ENCODE measurements around the gene G2E3. TPM values are rescaled to one million over a fixed set of nuclear protein-coding genes. Genes with fewer than 3 reads are reported as not detected.

Gene G2E3
- total RNA-seq, 1 experiment from 2014 or later, result 51.5 TPM

DNA sequence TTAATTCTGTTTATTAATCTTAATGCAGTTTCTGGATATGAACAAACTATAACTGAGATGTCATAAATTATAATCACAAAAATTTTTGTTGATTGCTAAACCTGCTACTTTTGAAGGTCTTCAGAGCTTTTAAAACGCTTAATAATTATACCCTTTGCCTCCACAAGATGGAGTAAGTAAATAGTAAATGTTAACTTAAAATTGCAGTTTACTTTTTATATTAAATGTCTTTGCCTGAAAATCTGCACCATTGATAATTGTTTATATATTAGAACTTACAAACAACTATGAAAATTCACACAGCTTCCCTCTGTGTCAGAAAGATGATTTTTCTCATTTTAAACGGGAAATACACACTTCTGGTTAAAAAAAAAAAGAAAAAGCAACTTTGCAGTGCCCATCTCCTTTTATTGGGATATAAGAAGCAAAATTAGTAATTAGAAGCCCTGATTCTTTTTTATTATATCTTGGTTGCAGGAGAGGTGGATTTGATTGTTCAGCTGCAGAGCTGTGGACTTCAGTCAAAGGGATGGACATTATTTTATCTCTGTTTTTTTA, 98.7 kb downstream of the G2E3 start:
- peak; percentile 21 for DNase-seq (ENCODE audit: low spot score)
- H3K27me3 ChIP-seq (replicated peaks; ENCODE audit: insufficient read depth, low read depth, low read length, poor library complexity), result no peaks in the 10 kb centered on the region
- ChIA-PET CTCF (no interaction called here), POLR2A (ENCODE audit: low non-redundant PET) (interaction anchor here (0.7 kb wide), 1 partner anchor 595 kb away, joined by 8 read pairs; no protein-coding TSS in a partner anchor)
- BruUV-seq (replicated peaks), result no TSS peak
- no peak overlapping the region for H3K4me3 ChIP-seq (ENCODE audit: low read depth, low read length, poor library complexity, severe bottlenecking)
- H3K4me1 ChIP-seq (ENCODE audit: insufficient read depth, low read length, poor library complexity, severe bottlenecking), result no peaks in the 10 kb centered on the region
- H3K36me3 ChIP-seq (ENCODE audit: insufficient read depth, low read length, poor library complexity, severe bottlenecking), result peaks cover 24% of the 10 kb centered on the region
- TF ChIP-seq EZH2 (IDR thresholded peaks at IDR 0.05; ENCODE audit: borderline replicate concordance, low read depth, low read length, poor library complexity, severe bottlenecking) (no peak), CTCF (conservative IDR thresholded peaks at IDR 0.05; ENCODE audit: low read depth, low read length) (peak; percentile 53)
- no peaks in the 10 kb centered on the region for H3K9me3 ChIP-seq (ENCODE audit: low read depth, low read length, poor library complexity, severe bottlenecking)
- intact Hi-C loops (cut with micrococcal nuclease; ENCODE audit: unreplicated experiment), result loop anchor here (2.0 to 10.0 kb wide), 4 partner anchors 427 to 1905 kb away; no protein-coding TSS in a partner anchor
- no peak overlapping the region for H3K27ac ChIP-seq (ENCODE audit: low read depth, low read length, poor library complexity, severe bottlenecking)

GRCh38 chr14:30658645-30659044, 99.7 kb downstream of the G2E3 start:
- DNase-seq (ENCODE audit: low spot score), result no peak
- H3K4me3 ChIP-seq (ENCODE audit: low read depth, low read length, poor library complexity, severe bottlenecking), result no peak overlapping the region
- BruUV-seq (replicated peaks), result no TSS peak
- CTCF ChIA-PET, result no interaction called here
- H3K36me3 ChIP-seq (ENCODE audit: insufficient read depth, low read length, poor library complexity, severe bottlenecking), result peaks cover 25% of the 10 kb centered on the region
- no peaks in the 10 kb centered on the region for H3K9me3 ChIP-seq (ENCODE audit: low read depth, low read length, poor library complexity, severe bottlenecking)
- POLR2A ChIA-PET (ENCODE audit: low non-redundant PET), result no interaction called here
- TF ChIP-seq CTCF (conservative IDR thresholded peaks at IDR 0.05; ENCODE audit: low read depth, low read length), result no peak
- no peak for TF ChIP-seq EZH2 (IDR thresholded peaks at IDR 0.05; ENCODE audit: borderline replicate concordance, low read depth, low read length, poor library complexity, severe bottlenecking)
- H3K4me1 ChIP-seq (ENCODE audit: insufficient read depth, low read length, poor library complexity, severe bottlenecking), result no peaks in the 10 kb centered on the region
- intact Hi-C loops (cut with micrococcal nuclease; ENCODE audit: unreplicated experiment), result loop anchor here (5.0 to 10.0 kb wide), 3 partner anchors 426 to 1904 kb away; no protein-coding TSS in a partner anchor
- no peaks in the 10 kb centered on the region for H3K27me3 ChIP-seq (replicated peaks; ENCODE audit: insufficient read depth, low read depth, low read length, poor library complexity)
- no peak overlapping the region for H3K27ac ChIP-seq (ENCODE audit: low read depth, low read length, poor library complexity, severe bottlenecking)

GRCh38 chr14:30669594-30669993, 110.6 kb downstream of the G2E3 start:
- DNase-seq (ENCODE audit: low spot score), result no peak
- TF ChIP-seq CTCF (conservative IDR thresholded peaks at IDR 0.05; ENCODE audit: low read depth, low read length) (no peak), EZH2 (IDR thresholded peaks at IDR 0.05; ENCODE audit: borderline replicate concordance, low read depth, low read length, poor library complexity, severe bottlenecking) (no peak)
- Histone ChIP-seq H3K4me1 (ENCODE audit: insufficient read depth, low read length, poor library complexity, severe bottlenecking) (no peaks in the 10 kb centered on the region), H3K4me3 (ENCODE audit: low read depth, low read length, poor library complexity, severe bottlenecking) (no peak overlapping the region), H3K9me3 (ENCODE audit: low read depth, low read length, poor library complexity, severe bottlenecking) (no peaks in the 10 kb centered on the region), H3K27ac (ENCODE audit: low read depth, low read length, poor library complexity, severe bottlenecking) (no peak overlapping the region), H3K27me3 (replicated peaks; ENCODE audit: insufficient read depth, low read depth, low read length, poor library complexity) (no peaks in the 10 kb centered on the region), H3K36me3 (ENCODE audit: insufficient read depth, low read length, poor library complexity, severe bottlenecking) (peaks cover 14% of the 10 kb centered on the region)
- ChIA-PET CTCF (no interaction called here), POLR2A (ENCODE audit: low non-redundant PET) (no interaction called here)
- intact Hi-C loops (cut with micrococcal nuclease; ENCODE audit: unreplicated experiment), result no loop called here
- no TSS peak for BruUV-seq (replicated peaks)

Other genes with a start within 250 kb of the G2E3 start
- gene SCFD1, start 63.2 kb downstream of the G2E3 start, total RNA-seq (2021), result 53.1 and 61.9 TPM in 2 replicates